SK-N-SH (cell line): ENCODE measurements around the gene ICAM5. TPM values are rescaled to one million over a fixed set of nuclear protein-coding genes. Genes with fewer than 3 reads are reported as not detected.

Experiments used
- CTCF ChIA-PET: fragments of 300-600, 350-600 bp; formaldehyde crosslinking; extraction: SDS; loops from one replicate; lab custom pipeline; 2021; lab: Yijun Ruan, JAX
- POLR2A ChIA-PET: fragments of 350-600 bp; sonication (Branson Sonifier 250); formaldehyde crosslinking; extraction: SDS; loops from one replicate; lab custom pipeline; 2020; ENCODE audit warnings: antibody characterized with exemption, inconsistent platforms; lab: Yijun Ruan, JAX
- DNase-seq: peaks from one replicate; pipeline ENCODE4 v3.0.0; 2012
- H2AFZ ChIP-seq: fragments of 200-600 bp; sonication (generic); 2 replicates; pipeline ENCODE4 v1.8.1; 2016; ENCODE audit warnings: antibody characterized with exemption, mild to moderate bottlenecking, low read depth
- H3F3A ChIP-seq: fragments of 200-600 bp; sonication (generic); replicated peaks from 2 replicates; pipeline ENCODE3; 2016; ENCODE audit warnings: antibody characterized with exemption, mild to moderate bottlenecking; ENCODE audit not compliant: insufficient read depth
- H3K27ac ChIP-seq, 2 experiments: fragments of 200-500 bp in 1 of 2; fragments of 200-600 bp in 1 of 2; sonication (Bioruptor generic) in 1 of 2; sonication (generic), shearing (Covaris generic) in 1 of 2; 2 replicates each; pipeline versions ENCODE4 v1.5.1 to v1.6.1; 2014 to 2016; ENCODE audit warnings: low read depth in 2 of 2, inconsistent platforms in 1 of 2, low read length in 1 of 2, mild to moderate bottlenecking in 1 of 2, mixed read lengths in 1 of 2
- H3K27me3 ChIP-seq: fragments of 200-600 bp; sonication (generic), shearing (Covaris generic); 2 replicates; pipeline ENCODE4 v1.6.1; 2016; ENCODE audit warnings: mixed run types; ENCODE audit not compliant: insufficient read depth
- H3K36me3 ChIP-seq, 2 experiments: fragments of 200-500 bp in 1 of 2; fragments of 200-600 bp in 1 of 2; sonication (Bioruptor generic) in 1 of 2; sonication (generic) in 1 of 2; replicated peaks in 1 of 2; 2 replicates each; pipeline versions ENCODE3 to v1.5.1; 2014 to 2016; ENCODE audit warnings: low read length in 1 of 2, mild to moderate bottlenecking in 1 of 2; ENCODE audit not compliant: insufficient read depth in 2 of 2, control insufficient read depth in 1 of 2
- H3K4me1 ChIP-seq, 2 experiments: fragments of 200-500 bp in 1 of 2; fragments of 200-600 bp in 1 of 2; sonication (Bioruptor generic) in 1 of 2; sonication (generic), shearing (Covaris generic) in 1 of 2; 2 replicates each; pipeline versions ENCODE4 v1.5.1 to v1.6.1; 2014 to 2016; ENCODE audit warnings: low read depth in 1 of 2, low read length in 1 of 2, mixed run types in 1 of 2; ENCODE audit not compliant: insufficient read depth in 2 of 2, control insufficient read depth in 1 of 2
- H3K4me2 ChIP-seq: fragments of 200-600 bp; sonication (generic), shearing (Covaris generic); 2 replicates; pipeline ENCODE4 v1.6.1; 2017; ENCODE audit warnings: mixed run types
- H3K4me3 ChIP-seq, 2 experiments: fragments of 200-500 bp in 1 of 2; fragments of 200-600 bp in 1 of 2; sonication (Bioruptor generic) in 1 of 2; sonication (generic), shearing (Covaris generic) in 1 of 2; 2 replicates each; pipeline versions ENCODE4 v1.5.1 to v1.8.1; 2014 to 2016; ENCODE audit warnings: low read depth in 2 of 2, inconsistent platforms in 1 of 2, low read length in 1 of 2, mild to moderate bottlenecking in 1 of 2, mixed read lengths in 1 of 2, moderate library complexity in 1 of 2
- H3K79me2 ChIP-seq: fragments of 200-600 bp; sonication (generic); 2 replicates; pipeline ENCODE4 v1.8.1; 2017; ENCODE audit warnings: mild to moderate bottlenecking; ENCODE audit not compliant: insufficient read depth
- H3K9ac ChIP-seq: fragments of 200-600 bp; sonication (generic); 2 replicates; pipeline ENCODE4 v1.6.1; 2017; ENCODE audit warnings: mixed run types
- H3K9me2 ChIP-seq: fragments of 200-600 bp; sonication (generic); 2 replicates; pipeline ENCODE4 v1.6.1; 2017; ENCODE audit warnings: mixed run types
- H3K9me3 ChIP-seq: fragments of 200-600 bp; sonication (generic); 2 replicates; pipeline ENCODE4 v1.6.1; 2017; ENCODE audit warnings: mixed run types, mild to moderate bottlenecking, moderate library complexity
- H4K20me1 ChIP-seq: fragments of 200-600 bp; sonication (generic); 2 replicates; pipeline ENCODE4 v1.6.1; 2017; ENCODE audit warnings: mild to moderate bottlenecking, mixed run types; ENCODE audit not compliant: insufficient read depth
- CTCF ChIP-seq: fragments of 200-600 bp; sonication (generic); IDR thresholded peaks from 2 replicates; pipeline ENCODE4 v1.6.1; 2017; ENCODE audit warnings: antibody characterized with exemption, mild to moderate bottlenecking, moderate library complexity
- FOXJ3 ChIP-seq: sonication (generic); formaldehyde crosslinking; IDR thresholded peaks from 2 replicates; pipeline ENCODE4 v1.5.1; 2020; ENCODE audit warnings: mild to moderate bottlenecking, missing genetic modification reagents
- FOXM1 ChIP-seq: IDR thresholded peaks from 2 replicates; pipeline ENCODE4 v1.4.0; 2012; ENCODE audit warnings: low read depth, mild to moderate bottlenecking
- GABPA ChIP-seq: IDR thresholded peaks from 2 replicates; pipeline ENCODE4 v1.4.0; 2012; ENCODE audit warnings: low read depth, mild to moderate bottlenecking
- JUND ChIP-seq: IDR thresholded peaks from 2 replicates; pipeline ENCODE4 v1.4.0; 2012
- MAX ChIP-seq: IDR thresholded peaks from 2 replicates; pipeline ENCODE4 v1.4.0; 2012; ENCODE audit warnings: low read depth
- MEF2A ChIP-seq: IDR thresholded peaks from 2 replicates; pipeline ENCODE4 v1.4.0; 2012; ENCODE audit warnings: low read depth, borderline replicate concordance
- MXI1 ChIP-seq: IDR thresholded peaks from 2 replicates; pipeline ENCODE4 v1.6.1; 2012; ENCODE audit warnings: mild to moderate bottlenecking, low read depth, low read length, improper control_type of control experiment
- NFIC ChIP-seq: IDR thresholded peaks from 2 replicates; pipeline ENCODE4 v1.4.0; 2012; ENCODE audit warnings: borderline replicate concordance
- POLR2AphosphoS5 ChIP-seq: IDR thresholded peaks from 2 replicates; pipeline ENCODE4 v1.6.1; 2012; ENCODE audit warnings: low read depth, low read length
- RAD21 ChIP-seq: IDR thresholded peaks from 2 replicates; pipeline ENCODE4 v1.6.1; 2012; ENCODE audit warnings: mild to moderate bottlenecking, low read length
- RCOR1 ChIP-seq: fragments of 150-350 bp; IDR thresholded peaks from 2 replicates; pipeline ENCODE4 v1.6.1; 2017; ENCODE audit warnings: antibody characterized with exemption, low read length
- REST ChIP-seq: IDR thresholded peaks from 2 replicates; pipeline ENCODE4 v1.6.1; 2012; ENCODE audit warnings: mild to moderate bottlenecking, low read depth, low read length, moderate library complexity
- RFX5 ChIP-seq: IDR thresholded peaks from 2 replicates; pipeline ENCODE4 v1.6.1; 2012; ENCODE audit warnings: mild to moderate bottlenecking, improper control_type of control experiment, low read length
- TAF1 ChIP-seq: IDR thresholded peaks from 2 replicates; pipeline ENCODE4 v1.6.1; 2012; ENCODE audit warnings: low read depth, mild to moderate bottlenecking, low read length, moderate library complexity, borderline replicate concordance
- WGBS: methylation state at CpG from one replicate; pipeline ENCODE4 v1.1.6; 2017; ENCODE audit warnings: low lambda C conversion rate; 5-methylcytosine and 5-hydroxymethylcytosine counted together
- polyA plus RNA-seq, 3 experiments: library from polyadenylated mRNA; depleted of rRNA; stranded (reverse); fragments of >200 nt; gene quantifications; 2 replicates each; pipeline ENCODE4 v1.2.3, GENCODE V29; 2012

Gene ICAM5
- polyA plus RNA-seq, 1 of the 3 experiments (the other 2 are of a cell fraction): 5.2 TPM

- Histone ChIP-seq H3K9me2 (no peaks in the 10 kb centered on the region), H2AFZ (no peak overlapping the region), H3K79me2 (peaks cover 57% of the 10 kb centered on the region), H3K36me3 (peaks cover 24 to 26% of the 10 kb centered on the region in 2 experiments), H3K4me1 (peaks cover 0 to 22% of the 10 kb centered on the region in 2 experiments; a peak in 1 of 4 replicates), H3K27ac (peak overlapping the region; percentile 93 to 97), H3K9me3 (no peaks in the 10 kb centered on the region), H3K27me3 (no peaks in the 10 kb centered on the region), H3K4me3 (peak overlapping the region; percentile 81 to 95), H3K4me2 (peak overlapping the region; percentile 97), H3F3A (no peaks in the 10 kb centered on the region), H3K9ac (peak overlapping the region; percentile 97), H4K20me1 (peaks cover 30% of the 10 kb centered on the region)
- no peak for DNase-seq
- POLR2A ChIA-PET: no interaction called here
- WGBS: 25% methylated on average over 17 of the region's 18 CpGs
- CTCF ChIA-PET: interaction anchor here (0.9 to 3.3 kb wide), 7 partner anchors 16 to 84 kb away, joined by 3 to 18 read pairs (median 4); partner anchors contain the start of genes FDX2 and ICAM1
- TF ChIP-seq RAD21 (peak; percentile 13; the same call in 1 of the 2 replicates), GABPA (no peak), CTCF (peak; percentile 23; the same call in 1 of the 2 replicates), JUND (no peak)
Measured at GRCh38 chr19:10332158-10332964, 42.6 kb downstream of the ICAM5 start.

GRCh38 chr19:10332965-10333757, 43.4 kb downstream of the ICAM5 start, which contains the start of gene RAVER1:
RAVER1 (minus strand) TSS chr19:10333529; CDS start chr19:10333507, 22 bp downstream.
- 1% methylated on average over 42 of the region's 82 CpGs for WGBS
- ChIA-PET POLR2A (interaction anchor here (0.8 to 1.9 kb wide), 6 partner anchors 10 to 70 kb away, joined by 3 to 15 read pairs (median 4); partner anchors contain the start of genes CDC37 and TYK2), CTCF (interaction anchor here (0.7 to 3.3 kb wide), 6 partner anchors 10 to 63 kb away, joined by 3 to 18 read pairs (median 3); partner anchors contain the start of genes FDX2 and ICAM1)
- H3K4me1 ChIP-seq: peaks cover 0 to 22% of the 10 kb centered on the region in 2 experiments; a peak in 1 of 4 replicates
- H3K79me2 ChIP-seq: peaks cover 52% of the 10 kb centered on the region
- H3F3A ChIP-seq: no peaks in the 10 kb centered on the region
- peak within 1 kb of the TSS; percentile 81 to 95 for H3K4me3 ChIP-seq
- no peaks in the 10 kb centered on the region for H3K27me3 ChIP-seq
- no peaks in the 10 kb centered on the region for H3K9me3 ChIP-seq
- peaks cover 16 to 19% of the 10 kb centered on the region in 2 experiments for H3K36me3 ChIP-seq
- DNase-seq: peak; percentile 99
- peak within 1 kb of the TSS; percentile 97 for H3K4me2 ChIP-seq
- peaks cover 27% of the 10 kb centered on the region for H4K20me1 ChIP-seq
- H2AFZ ChIP-seq: peak within 1 kb of the TSS; percentile 91
- peak within 1 kb of the TSS; percentile 93 to 97 for H3K27ac ChIP-seq
- H3K9ac ChIP-seq: peak within 1 kb of the TSS; percentile 97
- no peaks in the 10 kb centered on the region for H3K9me2 ChIP-seq
- TF ChIP-seq TAF1: peak; percentile 92
- TF ChIP-seq NFIC: no peak
- TF ChIP-seq MEF2A: no peak; the same call in 1 of the 2 replicates
- no peak for TF ChIP-seq RFX5
- no peak for TF ChIP-seq CTCF
- no peak; the same call in 1 of the 2 replicates for TF ChIP-seq REST
- no peak for TF ChIP-seq RAD21
- TF ChIP-seq GABPA: peak; percentile 42; the same call in 1 of the 2 replicates
- TF ChIP-seq JUND: no peak; the same call in 1 of the 2 replicates
- no peak for TF ChIP-seq RCOR1
- TF ChIP-seq POLR2AphosphoS5: peak; percentile 92
- TF ChIP-seq FOXM1: no peak
- TF ChIP-seq FOXJ3 (CRISPR knock-in tag): no peak
- peak; percentile 52 for TF ChIP-seq MXI1
- peak; percentile 71 for TF ChIP-seq MAX
